ENCODE data around the gene SNAPIN. TPM values are rescaled to one million over a fixed set of nuclear protein-coding genes. Genes with fewer than 3 reads are reported as not detected.

SNAPIN gene
- total RNA-seq, 1 experiment from 2014 or later = 46.8 TPM

- BruUV-seq (replicated peaks) = no TSS peak
- no peak for TF ChIP-seq SIN3A (IDR thresholded peaks at IDR 0.05; ENCODE audit: borderline replicate concordance, insufficient read depth, low read depth, low read length)
- no peak for TF ChIP-seq POLR2AphosphoS5 (IDR thresholded peaks at IDR 0.05; ENCODE audit: low read depth, low read length)
- TF ChIP-seq REST (IDR thresholded peaks at IDR 0.05; ENCODE audit: insufficient read depth in 1 of 2, low read depth in 2 of 2, low read length in 1 of 2) = no peak
- TF ChIP-seq CTCF (IDR thresholded peaks at IDR 0.05) = no peak
- no peak for TF ChIP-seq TCF7L2 (IDR thresholded peaks at IDR 0.05; ENCODE audit: low read depth, low read length)
- in situ Hi-C loops (cut with HindIII; ENCODE audit: low pct_unique_long_range_greater_than_20kb, low sequenced_read_pairs) (loop anchor here (25.0 kb wide), 1 partner anchor 257 kb away; the partner anchor contains the start of gene S100A9), intact Hi-C loops (cut with micrococcal nuclease; ENCODE audit: unreplicated experiment) (loop anchor here (5.0 kb wide), 1 partner anchor 107 kb away; no protein-coding TSS in a partner anchor)
- Histone ChIP-seq H3K36me3 (ENCODE audit: control insufficient read depth, insufficient read depth, low read length) (no peaks in the 10 kb centered on the region), H3K27ac (ENCODE audit: low read length) (no peak overlapping the region), H3K4me1 (ENCODE audit: control insufficient read depth, insufficient read depth, low read length) (no peaks in the 10 kb centered on the region; the same call in 1 of the 2 replicates), H3K9me3 (ENCODE audit: control insufficient read depth, insufficient read depth, low read depth, low read length) (no peaks in the 10 kb centered on the region), H3K4me3 (ENCODE audit: low read depth in 2 of 2, low read length in 2 of 2) (no peak overlapping the region), H3K27me3 (ENCODE audit: control insufficient read depth, insufficient read depth, low read length) (no peaks in the 10 kb centered on the region)
- ChIA-PET CTCF (interaction anchor here (2.3 to 3.0 kb wide), 2 partner anchors 8 to 47 kb away, joined by 12 to 13 read pairs; partner anchors contain the start of gene S100A13), POLR2A (interaction anchor here (1.3 kb wide), 1 partner anchor 8 kb away, joined by 3 read pairs; the partner anchor contains the start of gene S100A13)
- ATAC-seq (no peak), DNase-seq (ENCODE audit: low read depth, low spot score) (no peak)
Measured at GRCh38 chr1:153619171-153619570, 39.3 kb upstream of the SNAPIN start.

- BruUV-seq (replicated peaks) = no TSS peak
- DNase-seq (ENCODE audit: low read depth, low spot score) = no peak
- POLR2A ChIA-PET = no interaction called here
- Histone ChIP-seq H3K27me3 (ENCODE audit: control insufficient read depth, insufficient read depth, low read length) (no peaks in the 10 kb centered on the region), H3K27ac (ENCODE audit: low read length) (no peak overlapping the region), H3K4me1 (ENCODE audit: control insufficient read depth, insufficient read depth, low read length) (peaks cover 18% of the 10 kb centered on the region), H3K4me3 (ENCODE audit: low read depth in 2 of 2, low read length in 2 of 2) (no peak overlapping the region), H3K36me3 (ENCODE audit: control insufficient read depth, insufficient read depth, low read length) (no peaks in the 10 kb centered on the region), H3K9me3 (ENCODE audit: control insufficient read depth, insufficient read depth, low read depth, low read length) (no peaks in the 10 kb centered on the region)
- in situ Hi-C loops (cut with HindIII; ENCODE audit: low pct_unique_long_range_greater_than_20kb, low sequenced_read_pairs) (loop anchor here (25.0 kb wide), 1 partner anchor 261 kb away; the partner anchor contains the start of gene S100A9), intact Hi-C loops (cut with micrococcal nuclease; ENCODE audit: unreplicated experiment) (no loop called here)
- no peak for ATAC-seq
- TF ChIP-seq REST (IDR thresholded peaks at IDR 0.05; ENCODE audit: insufficient read depth in 1 of 2, low read depth in 2 of 2, low read length in 1 of 2) (no peak), CTCF (IDR thresholded peaks at IDR 0.05) (no peak), SIN3A (IDR thresholded peaks at IDR 0.05; ENCODE audit: borderline replicate concordance, insufficient read depth, low read depth, low read length) (no peak)
- CTCF ChIA-PET = interaction anchor here (1.3 kb wide), 1 partner anchor 9 kb away, joined by 4 read pairs; no protein-coding TSS in a partner anchor
Measured at GRCh38 chr1:153623101-153623500, 35.4 kb upstream of the SNAPIN start.

Measured in Panc1 (cell line).